Measurements from ENCODE around the gene TATDN3.

TATDN3 gene

DNA sequence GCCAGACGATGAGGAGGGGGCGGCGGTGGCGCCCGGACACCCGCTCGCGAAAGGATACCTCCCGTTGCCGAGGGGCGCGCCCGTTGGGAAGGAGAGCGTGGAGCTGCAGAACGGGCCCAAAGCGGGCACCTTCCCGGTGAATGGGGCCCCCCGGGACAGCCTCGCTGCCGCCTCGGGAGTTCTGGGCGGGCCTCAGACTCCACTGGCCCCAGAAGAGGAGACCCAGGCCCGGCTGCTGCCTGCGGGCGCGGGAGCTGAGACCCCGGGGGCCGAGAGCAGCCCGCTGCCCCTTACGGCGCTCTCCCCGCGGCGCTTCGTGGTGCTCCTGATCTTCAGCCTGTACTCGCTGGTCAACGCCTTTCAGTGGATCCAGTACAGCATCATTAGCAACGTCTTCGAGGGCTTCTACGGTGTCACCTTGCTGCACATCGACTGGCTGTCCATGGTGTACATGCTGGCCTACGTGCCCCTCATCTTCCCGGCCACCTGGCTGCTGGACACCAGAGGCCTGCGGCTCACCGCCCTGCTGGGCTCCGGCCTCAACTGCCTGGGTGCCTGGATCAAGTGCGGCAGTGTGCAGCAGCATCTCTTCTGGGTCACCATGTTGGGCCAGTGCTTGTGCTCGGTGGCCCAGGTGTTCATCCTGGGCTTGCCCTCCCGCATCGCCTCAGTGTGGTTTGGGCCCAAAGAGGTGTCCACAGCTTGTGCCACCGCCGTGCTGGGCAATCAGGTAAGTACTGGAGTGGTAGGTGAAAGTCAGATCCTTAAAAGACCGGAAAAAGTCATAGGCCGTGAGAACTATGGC, 67.0 kb downstream of the TATDN3 start (continued):
- TF ChIP-seq ZNF266 (tag by site-specific recombination; IDR thresholded peaks at IDR 0.05; ENCODE audit: low read depth): no peak
- TF ChIP-seq, protein P1, sequence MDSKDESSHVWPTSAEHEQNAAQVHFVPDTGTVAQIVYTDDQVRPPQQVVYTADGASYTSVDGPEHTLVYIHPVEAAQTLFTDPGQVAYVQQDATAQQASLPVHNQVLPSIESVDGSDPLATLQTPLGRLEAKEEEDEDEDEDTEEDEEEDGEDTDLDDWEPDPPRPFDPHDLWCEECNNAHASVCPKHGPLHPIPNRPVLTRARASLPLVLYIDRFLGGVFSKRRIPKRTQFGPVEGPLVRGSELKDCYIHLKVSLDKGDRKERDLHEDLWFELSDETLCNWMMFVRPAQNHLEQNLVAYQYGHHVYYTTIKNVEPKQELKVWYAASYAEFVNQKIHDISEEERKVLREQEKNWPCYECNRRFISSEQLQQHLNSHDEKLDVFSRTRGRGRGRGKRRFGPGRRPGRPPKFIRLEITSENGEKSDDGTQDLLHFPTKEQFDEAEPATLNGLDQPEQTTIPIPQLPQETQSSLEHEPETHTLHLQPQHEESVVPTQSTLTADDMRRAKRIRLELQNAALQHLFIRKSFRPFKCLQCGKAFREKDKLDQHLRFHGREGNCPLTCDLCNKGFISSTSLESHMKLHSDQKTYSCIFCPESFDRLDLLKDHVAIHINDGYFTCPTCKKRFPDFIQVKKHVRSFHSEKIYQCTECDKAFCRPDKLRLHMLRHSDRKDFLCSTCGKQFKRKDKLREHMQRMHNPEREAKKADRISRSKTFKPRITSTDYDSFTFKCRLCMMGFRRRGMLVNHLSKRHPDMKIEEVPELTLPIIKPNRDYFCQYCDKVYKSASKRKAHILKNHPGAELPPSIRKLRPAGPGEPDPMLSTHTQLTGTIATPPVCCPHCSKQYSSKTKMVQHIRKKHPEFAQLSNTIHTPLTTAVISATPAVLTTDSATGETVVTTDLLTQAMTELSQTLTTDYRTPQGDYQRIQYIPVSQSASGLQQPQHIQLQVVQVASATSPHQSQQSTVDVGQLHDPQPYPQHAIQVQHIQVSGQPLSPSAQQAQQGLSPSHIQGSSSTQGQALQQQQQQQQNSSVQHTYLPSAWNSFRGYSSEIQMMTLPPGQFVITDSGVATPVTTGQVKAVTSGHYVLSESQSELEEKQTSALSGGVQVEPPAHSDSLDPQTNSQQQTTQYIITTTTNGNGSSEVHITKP (tag by site-specific recombination; IDR thresholded peaks at IDR 0.05): no peak
- no peak for TF ChIP-seq ZNF791 (tag by site-specific recombination; IDR thresholded peaks at IDR 0.05)
- no peak for TF ChIP-seq ZFP41 (tag by site-specific recombination; IDR thresholded peaks at IDR 0.05; ENCODE audit: borderline replicate concordance)
- no peak for TF ChIP-seq ZNF48 (tag by site-specific recombination; IDR thresholded peaks at IDR 0.05)
- TF ChIP-seq ZNF311 (tag by site-specific recombination; IDR thresholded peaks at IDR 0.05; ENCODE audit: borderline replicate concordance): no peak
- TF ChIP-seq ZNF16 (tag by site-specific recombination; IDR thresholded peaks at IDR 0.05; ENCODE audit: low read depth): no peak
- no peak for TF ChIP-seq ZNF202 (tag by site-specific recombination; IDR thresholded peaks at IDR 0.05; ENCODE audit: borderline replicate concordance)
- no peak for TF ChIP-seq ZNF768 (tag by site-specific recombination; IDR thresholded peaks at IDR 0.05)
- peak; percentile 6; the same call in 1 of the 2 replicates for TF ChIP-seq KLF8 (tag by site-specific recombination; IDR thresholded peaks at IDR 0.05)
- no peak for TF ChIP-seq ZNF629 (tag by site-specific recombination; IDR thresholded peaks at IDR 0.05)
- TF ChIP-seq ZFP3 (tag by site-specific recombination; IDR thresholded peaks at IDR 0.05; ENCODE audit: low read depth): no peak
- TF ChIP-seq ZNF211 (tag by site-specific recombination; IDR thresholded peaks at IDR 0.05; ENCODE audit: low read depth): no peak
- 0 out of 2 replicates have a peak, but pooled peaks have one; percentile 3 for TF ChIP-seq EGR2 (tag by site-specific recombination; IDR thresholded peaks at IDR 0.05; ENCODE audit: low read depth)
- no peak for TF ChIP-seq ZNF350 (tag by site-specific recombination; IDR thresholded peaks at IDR 0.05)
- TF ChIP-seq ZNF549 (tag by site-specific recombination; IDR thresholded peaks at IDR 0.05): no peak
- no peak for TF ChIP-seq ZNF132 (tag by site-specific recombination; IDR thresholded peaks at IDR 0.05; ENCODE audit: borderline replicate concordance)
- TF ChIP-seq KLF16 (tag by site-specific recombination; IDR thresholded peaks at IDR 0.05): no peak; the same call in none of the 2 replicates
- TF ChIP-seq ZNF555 (tag by site-specific recombination; conservative IDR thresholded peaks at IDR 0.05): no peak
- no peak for TF ChIP-seq ZNF239 (tag by site-specific recombination; IDR thresholded peaks at IDR 0.05)
- 0 out of 2 replicates have a peak, but pooled peaks have one; percentile 35 for TF ChIP-seq ZNF423 (tag by site-specific recombination; IDR thresholded peaks at IDR 0.05)
- no peak for TF ChIP-seq ZNF521 (tag by site-specific recombination; IDR thresholded peaks at IDR 0.05)
- TF ChIP-seq INSM2 (tag by site-specific recombination; IDR thresholded peaks at IDR 0.05): no peak
- TF ChIP-seq KLF10 (tag by site-specific recombination; IDR thresholded peaks at IDR 0.05): no peak
- no peak for TF ChIP-seq ZNF112 (tag by site-specific recombination; IDR thresholded peaks at IDR 0.05)
- TF ChIP-seq, protein P2, sequence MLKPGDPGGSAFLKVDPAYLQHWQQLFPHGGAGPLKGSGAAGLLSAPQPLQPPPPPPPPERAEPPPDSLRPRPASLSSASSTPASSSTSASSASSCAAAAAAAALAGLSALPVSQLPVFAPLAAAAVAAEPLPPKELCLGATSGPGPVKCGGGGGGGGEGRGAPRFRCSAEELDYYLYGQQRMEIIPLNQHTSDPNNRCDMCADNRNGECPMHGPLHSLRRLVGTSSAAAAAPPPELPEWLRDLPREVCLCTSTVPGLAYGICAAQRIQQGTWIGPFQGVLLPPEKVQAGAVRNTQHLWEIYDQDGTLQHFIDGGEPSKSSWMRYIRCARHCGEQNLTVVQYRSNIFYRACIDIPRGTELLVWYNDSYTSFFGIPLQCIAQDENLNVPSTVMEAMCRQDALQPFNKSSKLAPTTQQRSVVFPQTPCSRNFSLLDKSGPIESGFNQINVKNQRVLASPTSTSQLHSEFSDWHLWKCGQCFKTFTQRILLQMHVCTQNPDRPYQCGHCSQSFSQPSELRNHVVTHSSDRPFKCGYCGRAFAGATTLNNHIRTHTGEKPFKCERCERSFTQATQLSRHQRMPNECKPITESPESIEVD (tag by site-specific recombination; IDR thresholded peaks at IDR 0.05): no peak
- TF ChIP-seq ZXDB (tag by site-specific recombination; IDR thresholded peaks at IDR 0.05): no peak
- no peak for TF ChIP-seq ZNF561 (tag by site-specific recombination; IDR thresholded peaks at IDR 0.05; ENCODE audit: borderline replicate concordance)
- 0 out of 2 replicates have a peak, but pooled peaks have one; percentile 9 for TF ChIP-seq IKZF3 (tag by site-specific recombination; IDR thresholded peaks at IDR 0.05)
- TF ChIP-seq RBAK (tag by site-specific recombination; IDR thresholded peaks at IDR 0.05): no peak
- no peak for TF ChIP-seq ZNF707 (tag by site-specific recombination; IDR thresholded peaks at IDR 0.05)
- TF ChIP-seq, protein P3, sequence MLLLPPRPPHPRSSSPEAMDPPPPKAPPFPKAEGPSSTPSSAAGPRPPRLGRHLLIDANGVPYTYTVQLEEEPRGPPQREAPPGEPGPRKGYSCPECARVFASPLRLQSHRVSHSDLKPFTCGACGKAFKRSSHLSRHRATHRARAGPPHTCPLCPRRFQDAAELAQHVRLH (tag by site-specific recombination; IDR thresholded peaks at IDR 0.05): no peak
- TF ChIP-seq HOXD13 (CRISPR knock-in tag; IDR thresholded peaks at IDR 0.05; ENCODE audit: borderline replicate concordance): no peak

Data from HEK293 (cell line).